Ramos (cell line): ENCODE data around the gene DDX24.

Experiments used
- in situ Hi-C: fragments of 300-500 bp; cut with MboI; formaldehyde crosslinking; loops from one replicate; pipeline ENCODE4 v1.14.3; 2022; ENCODE audit warnings: low sequenced_read_pairs; ENCODE audit not compliant: unreplicated experiment

DDX24 gene

DNA sequence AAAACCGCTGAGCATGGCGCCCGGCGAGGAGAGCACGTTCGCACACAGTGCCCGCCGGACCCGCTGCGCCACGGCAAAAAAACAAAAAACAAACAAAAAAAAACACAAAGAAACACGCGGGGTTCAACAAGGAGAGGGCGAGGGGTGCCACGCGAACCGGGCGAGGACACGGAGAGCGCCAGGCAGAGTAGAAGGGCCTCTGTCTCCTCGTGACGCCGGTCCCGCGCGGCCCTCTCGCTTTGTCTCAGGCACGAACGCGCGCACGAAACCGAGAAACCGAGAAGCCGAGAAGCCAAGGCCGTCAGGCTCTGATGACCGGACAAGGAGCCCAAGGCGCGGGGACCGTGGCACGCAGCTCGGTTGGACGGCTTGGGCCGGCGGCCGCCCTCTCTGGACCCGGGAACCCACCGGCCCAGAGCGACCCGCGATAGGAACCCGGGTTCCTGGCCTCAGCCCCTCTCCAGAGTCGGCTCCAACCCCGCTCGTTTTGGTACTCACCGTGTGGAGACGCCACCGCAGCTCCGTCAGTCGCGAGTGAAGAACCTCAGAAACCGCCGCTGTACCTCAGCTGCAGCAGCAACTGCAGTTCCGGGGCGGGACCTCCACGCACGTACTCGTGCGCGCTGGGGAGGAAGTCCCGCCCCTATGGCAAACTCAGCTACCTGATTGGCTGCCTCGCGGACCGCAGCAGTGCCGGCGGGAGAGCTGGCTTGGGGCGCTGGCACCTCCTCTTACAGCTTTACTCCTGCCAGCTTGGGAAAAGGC lies at the start of gene DDX24, which contains the start of gene IFI27L1:
Gene DDX24, minus strand, starts transcription at position 582 of the 765 bp plus-strand sequence. CDS start 1,460 bp downstream, outside the sequence.
Gene IFI27L1, plus strand, starts transcription at position 690 of the 765 bp plus-strand sequence. CDS start 15,628 bp downstream, outside the sequence.
- in situ Hi-C loops: no loop called here

- in situ Hi-C loops: loop anchor here (25.0 kb wide), 1 partner anchor 93 kb away; the partner anchor contains the start of gene OTUB2
Observed at GRCh38 chr14:94129758-94130414, 48.9 kb upstream of the DDX24 start.

GRCh38 chr14:94129111-94129757 lies 48.2 kb upstream of the DDX24 start, which contains the start of gene IFI27L2:
Gene IFI27L2 (minus strand): TSS chr14:94129604. CDS start chr14:94129564, 40 bp downstream.
- in situ Hi-C loops: loop anchor here (25.0 kb wide), 1 partner anchor 92 kb away; the partner anchor contains the start of gene OTUB2

DNA sequence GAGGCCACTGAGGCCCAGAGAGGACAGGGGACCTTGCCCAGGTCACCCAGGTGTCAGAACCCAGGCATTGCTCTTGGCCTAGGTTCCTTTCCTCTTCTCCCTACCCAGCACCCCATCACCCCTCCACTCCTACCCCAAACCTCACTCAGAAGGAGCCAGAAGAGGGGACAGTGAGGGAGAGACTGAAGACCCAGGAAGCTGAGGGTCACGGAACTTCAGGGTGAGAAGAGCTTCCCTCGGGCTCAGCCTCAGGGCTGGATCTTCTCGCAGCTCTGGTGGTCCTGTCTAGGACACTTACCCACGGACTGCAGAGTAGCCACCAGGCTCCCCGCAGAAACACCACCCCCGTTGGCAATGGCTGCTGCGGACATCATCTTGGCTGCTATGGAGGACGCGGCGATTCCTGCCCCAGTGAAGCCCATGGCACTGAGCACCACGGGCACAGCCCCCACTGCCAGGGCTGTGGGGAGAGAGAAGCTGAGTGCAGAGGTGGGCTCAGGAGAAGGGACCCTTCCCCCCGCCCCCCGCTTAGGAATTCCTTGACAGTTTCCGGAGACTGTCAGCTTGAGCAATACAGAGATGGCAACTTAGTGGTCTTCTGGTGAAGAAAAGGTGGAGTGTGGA lies 47.3 kb upstream of the DDX24 start:
- in situ Hi-C loops: loop anchor here (25.0 kb wide), 1 partner anchor 91 kb away; the partner anchor contains the start of gene OTUB2

- in situ Hi-C loops: loop anchor here (25.0 kb wide), 1 partner anchor 90 kb away; the partner anchor contains the start of gene OTUB2
Observed at GRCh38 chr14:94127330-94127729, 46.3 kb upstream of the DDX24 start.

GRCh38 chr14:94126800-94127199 lies 45.8 kb upstream of the DDX24 start:
- in situ Hi-C loops: loop anchor here (25.0 kb wide), 1 partner anchor 89 kb away; the partner anchor contains the start of gene OTUB2

GRCh38 chr14:94126419-94126677 lies 45.3 kb upstream of the DDX24 start:
- in situ Hi-C loops: loop anchor here (25.0 kb wide), 1 partner anchor 89 kb away; the partner anchor contains the start of gene OTUB2

- in situ Hi-C loops: loop anchor here (25.0 kb wide), 1 partner anchor 89 kb away; the partner anchor contains the start of gene OTUB2
Observed at GRCh38 chr14:94125659-94126418, 44.8 kb upstream of the DDX24 start.

GRCh38 chr14:94124582-94125377 lies 43.8 kb upstream of the DDX24 start:
- in situ Hi-C loops: loop anchor here (25.0 kb wide), 1 partner anchor 87 kb away; the partner anchor contains the start of gene OTUB2

- in situ Hi-C loops: no loop called here
Observed at GRCh38 chr14:94123868-94124267, 42.9 kb upstream of the DDX24 start.

DNA sequence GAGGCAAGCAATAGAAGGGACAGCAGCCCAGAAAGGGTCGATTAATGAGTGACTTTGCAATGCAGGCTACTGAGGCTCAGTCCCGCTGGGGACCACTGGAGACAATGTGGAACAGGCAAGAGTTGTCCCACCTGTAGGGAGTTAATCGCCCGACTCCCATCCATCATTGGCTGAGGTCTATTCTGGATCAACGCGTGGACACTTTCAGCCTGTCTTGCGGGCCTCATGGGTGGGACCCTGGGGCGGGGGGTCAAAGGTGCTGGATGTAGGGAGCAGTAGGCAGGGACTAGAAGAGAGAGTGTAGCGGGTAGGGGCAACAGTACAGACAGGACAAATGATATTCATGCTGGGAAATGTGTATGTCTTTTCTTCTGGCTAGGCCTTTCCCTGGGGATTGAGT lies 42.3 kb upstream of the DDX24 start:
- in situ Hi-C loops: no loop called here

GRCh38 chr14:94122438-94122837 lies 41.4 kb upstream of the DDX24 start:
- in situ Hi-C loops: no loop called here

DNA sequence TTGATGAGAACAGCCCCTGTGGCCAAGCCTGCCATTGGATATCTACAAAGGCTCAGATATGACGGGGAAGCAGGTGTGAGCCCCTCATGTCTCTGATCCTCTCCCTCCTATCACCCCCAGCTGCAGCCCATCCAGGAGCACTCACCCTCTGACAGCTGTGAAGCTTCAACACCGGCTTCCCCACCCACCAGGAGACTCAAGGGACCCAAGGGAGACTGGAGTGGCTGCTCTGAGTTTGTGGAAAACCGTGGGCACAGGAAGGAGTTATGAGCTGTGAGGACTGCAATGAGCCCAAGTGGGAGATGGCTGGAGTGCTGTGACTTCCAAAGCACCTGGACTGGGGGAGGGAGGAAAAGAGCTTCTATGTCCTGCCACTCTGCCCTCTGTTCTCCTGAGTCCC lies 40.5 kb upstream of the DDX24 start:
- in situ Hi-C loops: no loop called here

GRCh38 chr14:94120667-94121340 lies 39.8 kb upstream of the DDX24 start:
- in situ Hi-C loops: no loop called here

- in situ Hi-C loops: no loop called here
Observed at GRCh38 chr14:94119071-94119470, 38.1 kb upstream of the DDX24 start.

DNA sequence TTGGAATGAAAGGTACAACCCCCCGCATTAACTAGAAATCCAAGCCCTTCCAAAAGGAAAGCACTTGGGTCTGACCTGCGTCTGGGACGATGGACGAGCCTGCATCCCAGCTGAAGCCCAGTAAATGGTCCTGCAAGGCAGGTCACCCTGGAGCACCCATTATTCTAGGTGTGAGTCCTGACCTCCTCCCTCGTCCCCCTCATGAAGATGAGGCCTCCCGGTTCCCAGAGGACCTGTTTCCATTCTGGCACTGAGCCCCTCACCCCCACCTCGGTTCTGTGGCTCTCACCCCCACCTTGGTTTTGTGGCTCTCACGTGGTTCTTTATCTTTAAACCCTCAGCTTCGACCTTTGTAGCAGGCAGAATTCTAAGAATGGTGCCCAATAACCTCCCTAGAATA lies 36.9 kb upstream of the DDX24 start:
- in situ Hi-C loops: no loop called here

GRCh38 chr14:94116701-94117100 lies 35.7 kb upstream of the DDX24 start:
- in situ Hi-C loops: no loop called here

DNA sequence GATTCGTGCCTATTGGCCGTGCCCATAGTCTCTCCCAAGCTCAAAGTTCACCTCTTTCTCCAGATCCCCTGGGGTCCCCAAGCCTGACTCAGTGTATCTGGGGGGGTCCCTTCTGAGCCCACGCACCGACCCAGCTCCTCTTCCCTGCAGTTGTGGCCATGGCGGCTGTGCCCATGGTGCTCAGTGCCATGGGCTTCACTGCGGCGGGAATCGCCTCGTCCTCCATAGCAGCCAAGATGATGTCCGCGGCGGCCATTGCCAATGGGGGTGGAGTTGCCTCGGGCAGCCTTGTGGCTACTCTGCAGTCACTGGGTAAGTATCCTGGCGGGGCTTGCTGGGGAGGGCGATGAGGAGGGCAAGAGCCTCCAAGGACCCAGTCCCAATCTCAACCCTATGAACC lies 34.6 kb upstream of the DDX24 start:
- in situ Hi-C loops: no loop called here
